DOHH2 (cell line): ENCODE data around the gene PHGDH.

ENCODE experiments used
- H3F3A ChIP-seq: fragments of 200-600 bp; sonication (generic), shearing (Covaris generic); 2 replicates; pipeline ENCODE4 v1.6.0; 2016; ENCODE audit warnings: antibody characterized with exemption, mild to moderate bottlenecking; ENCODE audit not compliant: control insufficient read depth, insufficient read depth
- H3K27ac ChIP-seq: fragments of 200-600 bp; sonication (generic); 2 replicates; pipeline ENCODE4 v1.5.1; 2014; ENCODE audit warnings: low read depth, mild to moderate bottlenecking, low read length, moderate library complexity
- H3K27me3 ChIP-seq: fragments of 200-600 bp; sonication (generic); 2 replicates; pipeline ENCODE4 v1.6.1; 2014; ENCODE audit warnings: mild to moderate bottlenecking, low read length, mixed read lengths; ENCODE audit not compliant: control insufficient read depth
- H3K36me3 ChIP-seq: fragments of 200-600 bp; sonication (generic); 2 replicates; pipeline ENCODE4 v1.6.1; 2014; ENCODE audit warnings: mild to moderate bottlenecking, low read length, moderate library complexity, mixed read lengths; ENCODE audit not compliant: control insufficient read depth
- H3K4me1 ChIP-seq: fragments of 200-600 bp; sonication (generic); 2 replicates; pipeline ENCODE4 v1.6.1; 2014; ENCODE audit warnings: mild to moderate bottlenecking, low read length, mixed read lengths; ENCODE audit not compliant: control insufficient read depth
- H3K4me2 ChIP-seq: fragments of 200-600 bp; sonication (generic); 2 replicates; pipeline ENCODE4 v1.6.0; 2014; ENCODE audit warnings: mild to moderate bottlenecking, low read length, moderate library complexity
- H3K4me3 ChIP-seq: fragments of 200-600 bp; sonication (generic); 2 replicates; pipeline ENCODE4 v1.5.1; 2014; ENCODE audit warnings: mild to moderate bottlenecking, low read length, mixed read lengths
- H3K79me2 ChIP-seq: fragments of 200-600 bp; sonication (generic); 2 replicates; pipeline ENCODE4 v1.6.1; 2014; ENCODE audit warnings: mild to moderate bottlenecking, low read length, mixed read lengths; ENCODE audit not compliant: control insufficient read depth
- H3K9me2 ChIP-seq: fragments of 200-600 bp; sonication (generic); replicated peaks from 2 replicates; pipeline ENCODE4 v1.6.1; 2014; ENCODE audit warnings: mild to moderate bottlenecking, low read length, mixed read lengths; ENCODE audit not compliant: control insufficient read depth
- H3K9me3 ChIP-seq: fragments of 200-600 bp; sonication (generic); 2 replicates; pipeline ENCODE4 v1.6.1; 2014; ENCODE audit warnings: antibody characterized with exemption, low read length, mixed read lengths; ENCODE audit not compliant: control insufficient read depth, insufficient read depth
- H4K20me1 ChIP-seq: fragments of 200-600 bp; sonication (generic); 2 replicates; pipeline ENCODE4 v1.6.0; 2014; ENCODE audit warnings: low read depth, mild to moderate bottlenecking, antibody characterized with exemption, low read length, moderate library complexity; ENCODE audit not compliant: control insufficient read depth, insufficient read depth
- EZH2phosphoT487 ChIP-seq: fragments of 200-600 bp; sonication (generic); IDR thresholded peaks from 2 replicates; pipeline ENCODE4 v1.6.1; 2017; ENCODE audit warnings: borderline replicate concordance, mild to moderate bottlenecking, antibody characterized with exemption, low read length, moderate library complexity, mixed read lengths
- TF ChIP-seq, protein P1 (sequence below): fragments of 200-600 bp; sonication (generic); IDR thresholded peaks from one replicate; pipeline ENCODE4 v1.5.1; 2014; ENCODE audit warnings: antibody characterized with exemption, mild to moderate bottlenecking, low read depth, low read length; ENCODE audit not compliant: poor library complexity, severe bottlenecking

Gene PHGDH

DNA sequence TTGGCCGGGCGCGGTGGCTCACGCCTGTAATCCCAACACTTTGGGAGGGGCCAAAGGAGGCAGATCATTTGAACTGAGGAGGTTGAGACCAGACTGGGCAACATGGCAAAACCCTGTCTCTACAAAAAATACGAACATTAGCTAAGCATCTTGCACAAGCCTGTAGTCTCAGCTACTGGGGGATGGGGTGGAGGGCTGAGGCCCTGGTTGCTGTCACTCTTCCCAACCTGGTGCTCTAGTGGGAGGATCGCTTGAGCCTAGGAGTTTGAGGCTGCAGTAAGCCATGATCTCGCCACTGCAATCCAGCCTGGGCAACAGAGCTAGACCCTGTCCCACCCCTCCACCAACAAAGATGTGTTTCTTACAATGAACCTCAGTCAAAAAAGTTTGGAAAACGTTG is 2.8 kb downstream of the PHGDH start:
- peaks cover 21% of the 10 kb centered on the region for H4K20me1 ChIP-seq
- TF ChIP-seq, protein P1, sequence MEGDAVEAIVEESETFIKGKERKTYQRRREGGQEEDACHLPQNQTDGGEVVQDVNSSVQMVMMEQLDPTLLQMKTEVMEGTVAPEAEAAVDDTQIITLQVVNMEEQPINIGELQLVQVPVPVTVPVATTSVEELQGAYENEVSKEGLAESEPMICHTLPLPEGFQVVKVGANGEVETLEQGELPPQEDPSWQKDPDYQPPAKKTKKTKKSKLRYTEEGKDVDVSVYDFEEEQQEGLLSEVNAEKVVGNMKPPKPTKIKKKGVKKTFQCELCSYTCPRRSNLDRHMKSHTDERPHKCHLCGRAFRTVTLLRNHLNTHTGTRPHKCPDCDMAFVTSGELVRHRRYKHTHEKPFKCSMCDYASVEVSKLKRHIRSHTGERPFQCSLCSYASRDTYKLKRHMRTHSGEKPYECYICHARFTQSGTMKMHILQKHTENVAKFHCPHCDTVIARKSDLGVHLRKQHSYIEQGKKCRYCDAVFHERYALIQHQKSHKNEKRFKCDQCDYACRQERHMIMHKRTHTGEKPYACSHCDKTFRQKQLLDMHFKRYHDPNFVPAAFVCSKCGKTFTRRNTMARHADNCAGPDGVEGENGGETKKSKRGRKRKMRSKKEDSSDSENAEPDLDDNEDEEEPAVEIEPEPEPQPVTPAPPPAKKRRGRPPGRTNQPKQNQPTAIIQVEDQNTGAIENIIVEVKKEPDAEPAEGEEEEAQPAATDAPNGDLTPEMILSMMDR: no peak
- no peak for TF ChIP-seq EZH2phosphoT487
- no peaks in the 10 kb centered on the region; the same call in 1 of the 2 replicates for H3K27me3 ChIP-seq
- peaks cover 57% of the 10 kb centered on the region for H3K36me3 ChIP-seq
- H3K79me2 ChIP-seq: peaks cover 78% of the 10 kb centered on the region
- H3K4me1 ChIP-seq: peaks cover 36% of the 10 kb centered on the region
- H3K27ac ChIP-seq: no peak overlapping the region
- H3F3A ChIP-seq: no peaks in the 10 kb centered on the region
- H3K4me3 ChIP-seq: peak overlapping the region; percentile 83
- peak overlapping the region; percentile 91 for H3K4me2 ChIP-seq
- no peaks in the 10 kb centered on the region for H3K9me2 ChIP-seq
- H3K9me3 ChIP-seq: no peaks in the 10 kb centered on the region

DNA sequence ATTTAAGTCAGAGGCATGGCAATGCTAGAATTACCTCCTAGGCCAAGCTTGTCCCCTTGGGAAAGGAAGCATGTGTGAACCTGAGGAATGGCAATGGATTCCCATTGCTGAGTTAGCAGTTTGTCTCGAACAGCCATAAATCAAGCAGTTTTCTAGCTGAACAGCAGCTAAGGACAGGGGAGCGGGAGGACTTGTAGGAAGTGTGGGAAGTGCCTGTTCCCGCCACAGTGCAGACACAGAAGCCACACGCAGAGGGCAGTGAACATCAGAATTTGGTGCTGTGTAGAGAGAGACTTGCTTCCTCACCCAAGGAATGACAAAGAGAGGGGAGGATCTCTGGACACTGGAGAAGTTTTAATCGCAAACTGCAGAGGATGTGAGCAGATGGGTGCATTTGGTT is 3.8 kb downstream of the PHGDH start:
- Histone ChIP-seq H3K4me1 (peaks cover 36% of the 10 kb centered on the region), H3K9me2 (no peaks in the 10 kb centered on the region), H4K20me1 (peaks cover 28% of the 10 kb centered on the region), H3K36me3 (peaks cover 67% of the 10 kb centered on the region), H3K27ac (no peak overlapping the region), H3K27me3 (no peaks in the 10 kb centered on the region; the same call in 1 of the 2 replicates), H3K4me2 (peak overlapping the region; percentile 91), H3K4me3 (peak overlapping the region; percentile 37), H3K79me2 (peaks cover 88% of the 10 kb centered on the region), H3F3A (no peaks in the 10 kb centered on the region), H3K9me3 (no peaks in the 10 kb centered on the region)
- no peak for TF ChIP-seq EZH2phosphoT487
- TF ChIP-seq, protein P1: no peak

DNA sequence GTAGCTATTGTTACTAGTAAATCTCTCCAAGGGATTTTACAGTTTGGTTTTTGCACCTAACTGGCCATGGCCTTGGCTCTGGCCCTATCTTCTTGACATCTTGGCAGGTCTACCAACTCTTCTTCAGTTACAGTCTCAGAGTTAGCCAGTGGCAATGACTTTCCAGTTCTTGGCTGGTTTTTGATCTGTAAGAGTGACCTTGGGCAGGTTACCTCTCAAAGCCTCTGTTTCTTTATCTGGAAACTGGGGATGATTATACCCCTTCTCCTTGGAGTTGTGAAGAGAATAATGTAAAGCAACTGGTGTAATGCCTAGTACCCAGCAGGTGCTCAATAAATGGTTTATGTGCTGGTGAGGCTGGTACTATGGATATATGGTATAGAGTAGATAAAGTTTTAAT is 6.7 kb downstream of the PHGDH start:
- no peak overlapping the region for H3K27ac ChIP-seq
- H3K79me2 ChIP-seq: peaks cover 84% of the 10 kb centered on the region
- H3K4me2 ChIP-seq: no peak overlapping the region
- H3K4me3 ChIP-seq: no peak overlapping the region
- TF ChIP-seq EZH2phosphoT487: no peak
- TF ChIP-seq, protein P1: no peak
- H3K9me3 ChIP-seq: no peaks in the 10 kb centered on the region
- peaks cover 84% of the 10 kb centered on the region for H3K36me3 ChIP-seq
- peaks cover 29% of the 10 kb centered on the region for H4K20me1 ChIP-seq
- H3F3A ChIP-seq: no peaks in the 10 kb centered on the region
- peaks cover 31% of the 10 kb centered on the region for H3K4me1 ChIP-seq
- no peaks in the 10 kb centered on the region for H3K9me2 ChIP-seq
- H3K27me3 ChIP-seq: no peaks in the 10 kb centered on the region

DNA sequence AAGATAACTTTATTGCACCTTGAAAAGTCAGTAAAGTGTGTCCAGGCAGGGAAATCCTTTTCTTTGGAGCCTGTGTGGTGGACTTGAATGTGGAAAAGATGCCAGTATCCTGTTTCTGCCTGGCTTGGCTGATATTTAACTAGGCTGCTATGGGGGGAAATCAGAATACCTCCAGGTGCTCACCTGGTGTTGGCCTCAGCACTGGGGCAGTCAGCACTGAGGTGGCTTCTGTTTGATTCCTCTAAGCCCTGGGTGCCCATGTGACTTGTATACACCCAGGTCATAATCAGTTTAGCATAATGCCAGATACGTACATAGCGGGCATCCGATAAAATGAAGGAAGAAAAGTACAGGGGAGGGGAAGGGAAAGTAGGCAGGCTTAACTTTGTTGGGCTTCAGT is 7.2 kb downstream of the PHGDH start:
- Histone ChIP-seq H3K4me2 (no peak overlapping the region), H4K20me1 (peaks cover 26% of the 10 kb centered on the region), H3K9me2 (no peaks in the 10 kb centered on the region), H3K27me3 (no peaks in the 10 kb centered on the region), H3K79me2 (peaks cover 79% of the 10 kb centered on the region), H3K27ac (no peak overlapping the region), H3F3A (no peaks in the 10 kb centered on the region), H3K9me3 (no peaks in the 10 kb centered on the region), H3K36me3 (peaks cover 84% of the 10 kb centered on the region), H3K4me1 (peaks cover 25% of the 10 kb centered on the region), H3K4me3 (no peak overlapping the region)
- no peak for TF ChIP-seq EZH2phosphoT487
- TF ChIP-seq, protein P1: no peak
